SU-DHL-6 (cell line): ENCODE data around the gene YEATS4.

ENCODE experiments used
- CTCF ChIP-seq: fragments of 200-600 bp; sonication (generic); IDR thresholded peaks from one replicate; pipeline ENCODE4 v1.5.1; 2017; ENCODE audit warnings: antibody characterized with exemption, mild to moderate bottlenecking, low read length, moderate library complexity; ENCODE audit not compliant: insufficient read depth, poor library complexity, severe bottlenecking
- EZH2phosphoT487 ChIP-seq: fragments of 200-600 bp; sonication (generic), shearing (Covaris generic); conservative IDR thresholded peaks from 2 replicates; pipeline ENCODE4 v1.6.1; 2018; ENCODE audit warnings: mild to moderate bottlenecking, antibody characterized with exemption, low read length, moderate library complexity, mixed read lengths

GRCh38 chr12:69348162-69348938 lies 11.2 kb upstream of the YEATS4 start, which contains the start of gene LYZ:
- TF ChIP-seq CTCF (no peak), EZH2phosphoT487 (no peak)
